DND-41 (cell line): ENCODE measurements around the gene TSPOAP1.

ENCODE experiments used
- ATAC-seq: fragments of 200-7000 bp; cut with Tn5 transposase; 3 replicates; pipeline ENCODE4 v1.9.1; 2021; ENCODE audit warnings: low read depth; ENCODE audit not compliant: insufficient read depth
- DNase-seq: peaks from one replicate; pipeline ENCODE4 v3.0.0-alpha.2; 2020
- H2AFZ ChIP-seq: 2 replicates; pipeline ENCODE4 v1.6.0; 2012; ENCODE audit warnings: low read depth, low read length
- H3K27ac ChIP-seq: 2 replicates; pipeline ENCODE4 v1.5.1; 2012; ENCODE audit warnings: low read length, inconsistent platforms
- H3K27me3 ChIP-seq: fragments of 200-600 bp; sonication (generic); 2 replicates; pipeline ENCODE4 v1.6.0; 2012; ENCODE audit warnings: low read length, mild to moderate bottlenecking, inconsistent platforms; ENCODE audit not compliant: insufficient read depth, poor library complexity
- H3K36me3 ChIP-seq: 2 replicates; pipeline ENCODE4 v1.5.1; 2012; ENCODE audit warnings: low read length, inconsistent platforms; ENCODE audit not compliant: insufficient read depth
- H3K4me1 ChIP-seq: 2 replicates; pipeline ENCODE4 v1.5.1; 2012; ENCODE audit warnings: mild to moderate bottlenecking, low read length; ENCODE audit not compliant: insufficient read depth
- H3K4me2 ChIP-seq: 2 replicates; pipeline ENCODE4 v1.6.0; 2012; ENCODE audit warnings: mild to moderate bottlenecking, moderate library complexity, low read length, inconsistent platforms; ENCODE audit not compliant: insufficient read depth
- H3K4me3 ChIP-seq, 2 experiments: fragments of 200-600 bp in 1 of 2; shearing (Covaris generic) in 1 of 2; 2 replicates each; pipeline ENCODE4 v1.5.1; 2012 to 2016; ENCODE audit warnings: inconsistent platforms in 2 of 2, low read length in 2 of 2, mild to moderate bottlenecking in 2 of 2, low read depth in 1 of 2, moderate library complexity in 1 of 2
- H3K79me2 ChIP-seq: 2 replicates; pipeline ENCODE4 v1.6.0; 2012; ENCODE audit warnings: low read length, inconsistent platforms; ENCODE audit not compliant: insufficient read depth
- H3K9ac ChIP-seq: 2 replicates; pipeline ENCODE4 v1.6.0; 2012; ENCODE audit warnings: low read depth, mild to moderate bottlenecking, inconsistent platforms, low read length, moderate library complexity
- H3K9me3 ChIP-seq: 2 replicates; pipeline ENCODE4 v1.5.1; 2012; ENCODE audit warnings: low read length, moderate library complexity, mild to moderate bottlenecking, inconsistent platforms; ENCODE audit not compliant: insufficient read depth, severe bottlenecking
- H4K20me1 ChIP-seq: 2 replicates; pipeline ENCODE4 v1.6.0; 2012; ENCODE audit warnings: low read length; ENCODE audit not compliant: insufficient read depth
- EZH2 ChIP-seq: IDR thresholded peaks from 3 replicates; pipeline ENCODE4 v1.6.1; 2012; ENCODE audit warnings: borderline replicate concordance, low read depth, mild to moderate bottlenecking, moderate library complexity, low read length, inconsistent platforms; ENCODE audit not compliant: severe bottlenecking
- TF ChIP-seq, protein P1 (sequence below): IDR thresholded peaks from 2 replicates; pipeline ENCODE4 v1.5.1; 2012; ENCODE audit warnings: borderline replicate concordance, low read length, moderate library complexity, mild to moderate bottlenecking; ENCODE audit not compliant: poor library complexity, severe bottlenecking; ENCODE audit errors: extremely low read depth

The TSPOAP1 gene, protein sequence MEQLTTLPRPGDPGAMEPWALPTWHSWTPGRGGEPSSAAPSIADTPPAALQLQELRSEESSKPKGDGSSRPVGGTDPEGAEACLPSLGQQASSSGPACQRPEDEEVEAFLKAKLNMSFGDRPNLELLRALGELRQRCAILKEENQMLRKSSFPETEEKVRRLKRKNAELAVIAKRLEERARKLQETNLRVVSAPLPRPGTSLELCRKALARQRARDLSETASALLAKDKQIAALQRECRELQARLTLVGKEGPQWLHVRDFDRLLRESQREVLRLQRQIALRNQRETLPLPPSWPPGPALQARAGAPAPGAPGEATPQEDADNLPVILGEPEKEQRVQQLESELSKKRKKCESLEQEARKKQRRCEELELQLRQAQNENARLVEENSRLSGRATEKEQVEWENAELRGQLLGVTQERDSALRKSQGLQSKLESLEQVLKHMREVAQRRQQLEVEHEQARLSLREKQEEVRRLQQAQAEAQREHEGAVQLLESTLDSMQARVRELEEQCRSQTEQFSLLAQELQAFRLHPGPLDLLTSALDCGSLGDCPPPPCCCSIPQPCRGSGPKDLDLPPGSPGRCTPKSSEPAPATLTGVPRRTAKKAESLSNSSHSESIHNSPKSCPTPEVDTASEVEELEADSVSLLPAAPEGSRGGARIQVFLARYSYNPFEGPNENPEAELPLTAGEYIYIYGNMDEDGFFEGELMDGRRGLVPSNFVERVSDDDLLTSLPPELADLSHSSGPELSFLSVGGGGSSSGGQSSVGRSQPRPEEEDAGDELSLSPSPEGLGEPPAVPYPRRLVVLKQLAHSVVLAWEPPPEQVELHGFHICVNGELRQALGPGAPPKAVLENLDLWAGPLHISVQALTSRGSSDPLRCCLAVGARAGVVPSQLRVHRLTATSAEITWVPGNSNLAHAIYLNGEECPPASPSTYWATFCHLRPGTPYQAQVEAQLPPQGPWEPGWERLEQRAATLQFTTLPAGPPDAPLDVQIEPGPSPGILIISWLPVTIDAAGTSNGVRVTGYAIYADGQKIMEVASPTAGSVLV (N-terminal part only)

DNA sequence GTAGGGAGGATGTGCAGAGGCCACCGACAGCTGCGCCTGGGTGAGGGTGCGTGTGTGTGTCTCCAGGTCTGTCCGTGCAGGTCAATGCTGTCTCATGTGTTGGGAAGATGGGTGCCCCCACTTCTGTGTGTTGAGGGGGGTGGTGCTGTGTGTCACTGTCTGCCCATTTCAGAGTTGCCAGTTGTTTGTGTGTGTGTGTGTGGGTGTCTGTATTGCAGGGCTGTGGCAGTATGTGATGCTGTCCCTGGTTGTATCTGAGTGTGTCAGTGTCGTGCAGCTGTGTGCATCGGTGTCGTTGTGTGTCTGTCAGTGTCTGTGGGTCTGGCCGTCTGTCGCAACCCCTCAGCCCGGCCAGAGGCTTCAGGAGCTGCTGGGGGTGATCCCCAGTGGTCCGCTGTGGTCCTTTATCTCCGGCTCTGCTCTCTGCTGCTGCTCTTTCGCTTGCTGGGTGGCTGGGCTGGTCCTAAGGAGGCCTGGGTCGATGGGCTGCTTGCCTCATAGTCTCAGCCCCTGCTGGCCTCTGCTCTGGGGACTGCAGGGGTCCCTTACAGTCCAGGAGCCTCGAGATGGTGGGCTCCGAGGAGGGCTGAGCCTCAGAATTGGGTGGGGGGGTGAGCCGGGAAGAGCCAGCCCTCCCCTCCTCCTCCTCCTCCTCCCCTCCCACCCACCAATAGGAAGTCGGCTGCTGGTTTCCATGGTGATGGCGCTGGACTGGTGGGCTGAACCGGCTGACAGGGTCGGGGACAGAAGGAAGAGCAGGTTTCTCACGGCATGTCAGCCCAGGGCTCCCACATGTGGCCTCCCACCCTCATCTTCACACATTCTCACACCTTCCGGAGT is at the start of gene TSPOAP1:
TSS of gene TSPOAP1 (minus strand) at position 601 of the 840 bp plus-strand sequence. CDS start 875 bp downstream, outside the sequence.
- H3K79me2 ChIP-seq, result peaks cover 41% of the 10 kb centered on the region
- H3K4me2 ChIP-seq, result peak within 1 kb of the TSS; percentile 68
- no peaks in the 10 kb centered on the region for H3K27me3 ChIP-seq
- H3K4me1 ChIP-seq, result peaks cover 37% of the 10 kb centered on the region
- H4K20me1 ChIP-seq, result peaks cover 62% of the 10 kb centered on the region
- peak within 1 kb of the TSS; percentile 98 for H3K27ac ChIP-seq
- H3K9me3 ChIP-seq, result no peaks in the 10 kb centered on the region
- no peak within 1 kb of the TSS for H2AFZ ChIP-seq
- H3K9ac ChIP-seq, result peak within 1 kb of the TSS; percentile 99
- H3K36me3 ChIP-seq, result peaks cover 29% of the 10 kb centered on the region
- peak; percentile 41 for ATAC-seq
- TF ChIP-seq, protein P1, sequence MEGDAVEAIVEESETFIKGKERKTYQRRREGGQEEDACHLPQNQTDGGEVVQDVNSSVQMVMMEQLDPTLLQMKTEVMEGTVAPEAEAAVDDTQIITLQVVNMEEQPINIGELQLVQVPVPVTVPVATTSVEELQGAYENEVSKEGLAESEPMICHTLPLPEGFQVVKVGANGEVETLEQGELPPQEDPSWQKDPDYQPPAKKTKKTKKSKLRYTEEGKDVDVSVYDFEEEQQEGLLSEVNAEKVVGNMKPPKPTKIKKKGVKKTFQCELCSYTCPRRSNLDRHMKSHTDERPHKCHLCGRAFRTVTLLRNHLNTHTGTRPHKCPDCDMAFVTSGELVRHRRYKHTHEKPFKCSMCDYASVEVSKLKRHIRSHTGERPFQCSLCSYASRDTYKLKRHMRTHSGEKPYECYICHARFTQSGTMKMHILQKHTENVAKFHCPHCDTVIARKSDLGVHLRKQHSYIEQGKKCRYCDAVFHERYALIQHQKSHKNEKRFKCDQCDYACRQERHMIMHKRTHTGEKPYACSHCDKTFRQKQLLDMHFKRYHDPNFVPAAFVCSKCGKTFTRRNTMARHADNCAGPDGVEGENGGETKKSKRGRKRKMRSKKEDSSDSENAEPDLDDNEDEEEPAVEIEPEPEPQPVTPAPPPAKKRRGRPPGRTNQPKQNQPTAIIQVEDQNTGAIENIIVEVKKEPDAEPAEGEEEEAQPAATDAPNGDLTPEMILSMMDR, result peak; percentile 32
- TF ChIP-seq EZH2, result no peak
- H3K4me3 ChIP-seq, result peak within 1 kb of the TSS; percentile 93 to 96; a peak in 3 of 4 replicates
- DNase-seq, result peak; percentile 96

- H3K27ac ChIP-seq, result no peak overlapping the region
- peaks cover 34% of the 10 kb centered on the region for H3K4me1 ChIP-seq
- TF ChIP-seq, protein P1, result no peak
- no peak for TF ChIP-seq EZH2
- no peak overlapping the region for H3K4me3 ChIP-seq
- H3K79me2 ChIP-seq, result no peaks in the 10 kb centered on the region
- H3K4me2 ChIP-seq, result no peak overlapping the region
- H2AFZ ChIP-seq, result no peak overlapping the region
- H3K27me3 ChIP-seq, result no peaks in the 10 kb centered on the region
- no peaks in the 10 kb centered on the region for H3K9me3 ChIP-seq
- no peak for DNase-seq
- H4K20me1 ChIP-seq, result no peaks in the 10 kb centered on the region
- no peak overlapping the region for H3K9ac ChIP-seq
- no peak for ATAC-seq
- no peaks in the 10 kb centered on the region for H3K36me3 ChIP-seq
Observed at GRCh38 chr17:58377661-58378060, 49.1 kb upstream of the TSPOAP1 start.

GRCh38 chr17:58377093-58377601 is 48.6 kb upstream of the TSPOAP1 start:
- Histone ChIP-seq H4K20me1 (no peaks in the 10 kb centered on the region), H3K4me2 (no peak overlapping the region), H2AFZ (no peak overlapping the region), H3K36me3 (no peaks in the 10 kb centered on the region), H3K27me3 (no peaks in the 10 kb centered on the region), H3K4me1 (peaks cover 30% of the 10 kb centered on the region), H3K9ac (no peak overlapping the region), H3K79me2 (no peaks in the 10 kb centered on the region), H3K4me3 (no peak overlapping the region), H3K27ac (no peak overlapping the region), H3K9me3 (no peaks in the 10 kb centered on the region)
- ATAC-seq, result no peak
- DNase-seq, result no peak
- TF ChIP-seq, protein P1, result no peak
- no peak for TF ChIP-seq EZH2
